Left ventricle myocardium inferior (tissue), 1 donor: ENCODE measurements around the gene KCND3. TPM values are rescaled to one million over a fixed set of nuclear protein-coding genes. Genes with fewer than 3 reads are reported as not detected.

Experiments used
- DNase-seq: peaks from one replicate; pipeline ENCODE4 v3.0.0-alpha.2; 2020
- H3K27ac ChIP-seq: fragments of 200-600 bp; replicated peaks from 2 replicates; pipeline ENCODE4 v1.8.0; 2021
- H3K27me3 ChIP-seq: fragments of 200-600 bp; 2 replicates; pipeline ENCODE4 v1.8.0; 2021; ENCODE audit warnings: low read depth
- H3K36me3 ChIP-seq: fragments of 200-600 bp; 2 replicates; pipeline ENCODE4 v1.8.0; 2021
- H3K4me1 ChIP-seq: fragments of 200-600 bp; 2 replicates; pipeline ENCODE4 v1.8.0; 2021
- H3K4me3 ChIP-seq: fragments of 200-600 bp; 2 replicates; pipeline ENCODE4 v1.8.0; 2021; ENCODE audit warnings: mild to moderate bottlenecking, moderate library complexity
- H3K9me3 ChIP-seq: fragments of 200-600 bp; replicated peaks from 2 replicates; pipeline ENCODE4 v1.8.0; 2021
- CTCF ChIP-seq: fragments of 200-600 bp; IDR thresholded peaks from 2 replicates; pipeline ENCODE4 v1.8.0; 2021; ENCODE audit warnings: antibody characterized with exemption, mild to moderate bottlenecking, borderline replicate concordance
- intact Hi-C: fragments of 100-400 bp; cut with micrococcal nuclease; formaldehyde crosslinking; loops from one replicate; pipeline ENCODE4 v1.11.0; 2022
- total RNA-seq: library from RNA; stranded (reverse); fragmentation: NEBNext Ultra II Directional; extraction: Animal tissue kit (Norgen Biotek cat#: 25700); gene quantifications from one replicate; pipeline ENCODE4 v1.2.1, GENCODE V29; 2021
- donor health status: DM: no; HTN: yes; CAD: no; lungs with severe emphysema.

KCND3 gene
- total RNA-seq, 1 donor from 2014 or later, result 19.2 TPM

- intact Hi-C loops, result no loop called here
- Histone ChIP-seq H3K27ac (peak overlapping the region; percentile 79), H3K9me3 (no peaks in the 10 kb centered on the region), H3K36me3 (no peaks in the 10 kb centered on the region), H3K4me3 (no peak overlapping the region), H3K4me1 (peaks cover 57% of the 10 kb centered on the region), H3K27me3 (no peaks in the 10 kb centered on the region)
- TF ChIP-seq CTCF, result no peak
- no peak for DNase-seq
These were observed 86.2 kb downstream of the KCND3 start for GRCh38 chr1:111903148-111903870.

- peaks cover 7% of the 10 kb centered on the region for H3K4me1 ChIP-seq
- no peaks in the 10 kb centered on the region for H3K36me3 ChIP-seq
- H3K27ac ChIP-seq, result no peak overlapping the region
- H3K27me3 ChIP-seq, result peaks cover 17% of the 10 kb centered on the region
- no peak for TF ChIP-seq CTCF
- no peak overlapping the region for H3K4me3 ChIP-seq
- intact Hi-C loops, result no loop called here
- H3K9me3 ChIP-seq, result no peaks in the 10 kb centered on the region
- DNase-seq, result no peak
These were observed 94.0 kb downstream of the KCND3 start for GRCh38 chr1:111895469-111895868.

GRCh38 chr1:111895017-111895416 is 94.5 kb downstream of the KCND3 start:
- Histone ChIP-seq H3K27ac (no peak overlapping the region), H3K36me3 (no peaks in the 10 kb centered on the region), H3K9me3 (no peaks in the 10 kb centered on the region), H3K4me1 (peaks cover 7% of the 10 kb centered on the region), H3K4me3 (no peak overlapping the region), H3K27me3 (peaks cover 17% of the 10 kb centered on the region)
- intact Hi-C loops, result no loop called here
- DNase-seq, result no peak
- TF ChIP-seq CTCF, result no peak

GRCh38 chr1:111894497-111894896 is 95.0 kb downstream of the KCND3 start:
- Histone ChIP-seq H3K27ac (no peak overlapping the region), H3K9me3 (no peaks in the 10 kb centered on the region), H3K36me3 (no peaks in the 10 kb centered on the region), H3K4me3 (no peak overlapping the region), H3K4me1 (peaks cover 11% of the 10 kb centered on the region), H3K27me3 (peaks cover 17% of the 10 kb centered on the region)
- TF ChIP-seq CTCF, result no peak
- DNase-seq, result no peak
- intact Hi-C loops, result no loop called here

GRCh38 chr1:111891566-111891965 is 97.9 kb downstream of the KCND3 start:
- Histone ChIP-seq H3K27me3 (peaks cover 17% of the 10 kb centered on the region), H3K36me3 (no peaks in the 10 kb centered on the region), H3K4me3 (no peak overlapping the region), H3K9me3 (no peaks in the 10 kb centered on the region), H3K27ac (no peak overlapping the region), H3K4me1 (peaks cover 35% of the 10 kb centered on the region)
- intact Hi-C loops, result no loop called here
- TF ChIP-seq CTCF, result no peak
- DNase-seq, result no peak
